Activated CD8-positive, alpha-beta T cell treated with anti-CD3 and anti-CD28 coated beads for 36 hours (primary cell): ENCODE measurements around the gene FBXO42. TPM values are rescaled to one million over a fixed set of nuclear protein-coding genes. Genes with fewer than 3 reads are reported as not detected.

Source experiments
- ATAC-seq: fragments of 200-7000 bp; cut with Tn5 transposase; one replicate; pipeline ENCODE4 v1.10.0; 2021; ENCODE audit warnings: mild to moderate bottlenecking, moderate library complexity
- CTCF ChIA-PET: fragments of 350-600 bp; sonication (Branson Sonifier 250); formaldehyde crosslinking; loops from one replicate; lab custom pipeline; 2021; ENCODE audit warnings: antibody characterized with exemption; lab: Charles Lee
- POLR2A ChIA-PET: fragments of 350-600 bp; sonication (Branson Sonifier 250); formaldehyde crosslinking; loops from one replicate; lab custom pipeline; 2021; ENCODE audit warnings: antibody characterized with exemption; lab: Charles Lee
- DNase-seq: peaks from one replicate; pipeline ENCODE4 v3.0.0-alpha.2; 2020
- H3K27ac Mint-ChIP-seq: one replicate; pipeline ENCODE4 v1.8.0; 2021; ENCODE audit warnings: mild to moderate bottlenecking, mixed read lengths
- H3K27me3 Mint-ChIP-seq: one replicate; pipeline ENCODE4 v1.8.0; 2021; ENCODE audit warnings: mixed read lengths
- H3K36me3 Mint-ChIP-seq: one replicate; pipeline ENCODE4 v1.8.0; 2021; ENCODE audit warnings: low read depth, mixed read lengths
- H3K4me1 Mint-ChIP-seq: one replicate; pipeline ENCODE4 v1.8.0; 2021; ENCODE audit warnings: low read depth, mixed read lengths
- H3K4me3 Mint-ChIP-seq: one replicate; pipeline ENCODE4 v1.8.0; 2021; ENCODE audit warnings: mild to moderate bottlenecking, moderate library complexity, mixed read lengths
- H3K9me3 Mint-ChIP-seq: one replicate; pipeline ENCODE4 v1.8.0; 2021; ENCODE audit warnings: mixed read lengths
- intact Hi-C: fragments of 100-400 bp; cut with micrococcal nuclease; formaldehyde crosslinking; loops from one replicate; pipeline ENCODE4 v1.10.0; 2022
- total RNA-seq, 2 experiments: library from RNA; stranded (reverse); gene quantifications; one replicate each; pipeline ENCODE4 v1.2.3, GENCODE V29; 2021
- TF ChIP-seq, protein P1 (sequence below): fragments of 200-600 bp; IDR thresholded peaks from one replicate; pipeline ENCODE4 v1.8.0; 2022; ENCODE audit warnings: antibody characterized with exemption, mild to moderate bottlenecking

Gene FBXO42
- total RNA-seq, 2 experiments from 2014 or later, result 19.8 to 21.3 TPM

DNA sequence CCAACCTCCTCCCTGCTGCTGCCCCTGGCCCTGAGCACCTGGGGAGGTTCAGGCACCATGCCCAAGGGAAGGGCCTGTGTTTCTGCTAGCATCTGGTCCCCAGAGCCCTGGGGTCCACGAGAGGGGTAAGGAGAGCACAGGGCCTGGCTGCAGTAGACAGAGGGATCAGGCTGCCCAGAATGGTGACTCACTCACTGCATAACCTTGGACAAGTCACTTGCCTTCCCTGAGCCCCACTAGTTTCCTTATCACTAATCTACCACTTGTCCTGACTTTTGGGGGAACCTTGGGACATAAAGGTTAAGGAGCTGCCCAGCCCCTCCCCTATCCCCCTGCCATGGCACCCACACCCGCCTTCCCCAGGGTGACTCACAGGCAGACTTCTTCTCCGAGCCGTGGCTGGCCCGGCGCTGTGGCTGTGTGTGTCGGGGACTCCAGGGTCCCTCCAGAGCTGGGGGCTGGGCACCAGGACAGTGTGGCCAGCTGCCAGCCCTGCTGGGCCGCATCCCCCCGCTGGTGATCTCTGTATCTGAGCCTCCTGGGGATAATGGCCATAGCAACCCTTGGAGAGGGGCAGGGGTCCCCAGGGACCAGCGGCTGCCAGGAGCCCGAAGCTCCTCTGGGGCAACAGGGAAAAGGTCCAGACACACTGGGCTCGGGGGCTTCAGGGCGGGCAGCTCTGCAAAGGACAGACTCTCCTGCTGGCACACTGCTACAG lies 143.9 kb downstream of the FBXO42 start:
- ChIA-PET CTCF (no interaction called here), POLR2A (interaction anchor here (0.8 to 5.6 kb wide), 2 partner anchors 10 to 58 kb away, joined by 3 to 27 read pairs; no protein-coding TSS in a partner anchor)
- H3K36me3 Mint-ChIP-seq, result peaks cover 4% of the 10 kb centered on the region
- peaks cover 4% of the 10 kb centered on the region for H3K4me1 Mint-ChIP-seq
- no peak for DNase-seq
- intact Hi-C loops, result no loop called here
- TF ChIP-seq, protein P1, sequence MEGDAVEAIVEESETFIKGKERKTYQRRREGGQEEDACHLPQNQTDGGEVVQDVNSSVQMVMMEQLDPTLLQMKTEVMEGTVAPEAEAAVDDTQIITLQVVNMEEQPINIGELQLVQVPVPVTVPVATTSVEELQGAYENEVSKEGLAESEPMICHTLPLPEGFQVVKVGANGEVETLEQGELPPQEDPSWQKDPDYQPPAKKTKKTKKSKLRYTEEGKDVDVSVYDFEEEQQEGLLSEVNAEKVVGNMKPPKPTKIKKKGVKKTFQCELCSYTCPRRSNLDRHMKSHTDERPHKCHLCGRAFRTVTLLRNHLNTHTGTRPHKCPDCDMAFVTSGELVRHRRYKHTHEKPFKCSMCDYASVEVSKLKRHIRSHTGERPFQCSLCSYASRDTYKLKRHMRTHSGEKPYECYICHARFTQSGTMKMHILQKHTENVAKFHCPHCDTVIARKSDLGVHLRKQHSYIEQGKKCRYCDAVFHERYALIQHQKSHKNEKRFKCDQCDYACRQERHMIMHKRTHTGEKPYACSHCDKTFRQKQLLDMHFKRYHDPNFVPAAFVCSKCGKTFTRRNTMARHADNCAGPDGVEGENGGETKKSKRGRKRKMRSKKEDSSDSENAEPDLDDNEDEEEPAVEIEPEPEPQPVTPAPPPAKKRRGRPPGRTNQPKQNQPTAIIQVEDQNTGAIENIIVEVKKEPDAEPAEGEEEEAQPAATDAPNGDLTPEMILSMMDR, result no peak
- no peaks in the 10 kb centered on the region for H3K9me3 Mint-ChIP-seq
- ATAC-seq, result no peak
- no peak overlapping the region for H3K4me3 Mint-ChIP-seq
- H3K27ac Mint-ChIP-seq, result no peak overlapping the region
- H3K27me3 Mint-ChIP-seq, result no peaks in the 10 kb centered on the region

DNA sequence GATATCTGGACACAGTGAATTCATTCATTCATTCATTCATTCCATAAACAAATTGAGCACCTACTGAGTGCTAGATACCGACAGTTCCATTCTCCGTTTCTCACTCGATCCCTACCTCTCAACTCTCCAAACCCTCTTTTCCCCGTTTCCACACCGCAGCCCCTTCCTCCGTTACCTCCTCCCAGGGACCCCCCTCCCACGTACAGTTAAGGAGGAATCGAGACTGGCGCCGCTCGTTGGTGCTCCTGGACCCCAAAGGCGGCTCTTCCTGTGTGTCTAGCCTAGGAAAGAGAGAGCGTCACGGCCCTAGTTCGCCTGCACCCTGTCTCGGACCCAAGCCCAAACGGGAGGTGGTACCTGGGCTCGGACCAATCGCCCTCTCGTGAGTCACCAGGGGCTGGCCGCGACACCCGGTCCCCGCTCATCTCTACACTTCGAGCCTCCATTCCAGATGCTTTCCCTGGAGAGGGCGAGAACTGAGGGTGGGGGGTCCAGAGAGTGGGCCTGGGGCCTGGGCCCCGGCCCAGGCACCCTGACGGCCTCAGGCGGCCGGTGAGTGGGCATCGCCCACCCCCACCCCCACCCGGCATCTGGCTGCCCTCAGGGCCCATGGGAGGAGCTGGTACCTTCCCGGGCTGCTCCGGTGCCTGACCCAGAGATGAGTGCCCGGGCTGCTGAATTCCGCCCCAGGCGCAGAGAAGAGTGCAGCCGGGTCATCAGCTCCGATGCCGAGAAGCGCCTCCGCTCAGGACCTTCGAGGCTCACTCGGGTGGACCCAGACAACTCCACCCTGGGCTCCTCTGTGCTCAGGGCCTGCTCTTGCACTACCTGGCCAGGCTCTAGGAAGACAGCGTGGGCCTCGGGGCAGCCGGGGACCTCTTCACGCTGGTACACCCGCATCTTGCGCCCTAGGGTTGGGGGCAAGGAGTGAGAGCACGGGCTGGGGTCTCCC lies 144.7 kb downstream of the FBXO42 start:
- intact Hi-C loops, result no loop called here
- peak overlapping the region; percentile 90 for H3K27ac Mint-ChIP-seq
- CTCF ChIA-PET, result interaction anchor here (1.0 kb wide), 1 partner anchor 21 kb away, joined by 3 read pairs; no protein-coding TSS in a partner anchor

DNA sequence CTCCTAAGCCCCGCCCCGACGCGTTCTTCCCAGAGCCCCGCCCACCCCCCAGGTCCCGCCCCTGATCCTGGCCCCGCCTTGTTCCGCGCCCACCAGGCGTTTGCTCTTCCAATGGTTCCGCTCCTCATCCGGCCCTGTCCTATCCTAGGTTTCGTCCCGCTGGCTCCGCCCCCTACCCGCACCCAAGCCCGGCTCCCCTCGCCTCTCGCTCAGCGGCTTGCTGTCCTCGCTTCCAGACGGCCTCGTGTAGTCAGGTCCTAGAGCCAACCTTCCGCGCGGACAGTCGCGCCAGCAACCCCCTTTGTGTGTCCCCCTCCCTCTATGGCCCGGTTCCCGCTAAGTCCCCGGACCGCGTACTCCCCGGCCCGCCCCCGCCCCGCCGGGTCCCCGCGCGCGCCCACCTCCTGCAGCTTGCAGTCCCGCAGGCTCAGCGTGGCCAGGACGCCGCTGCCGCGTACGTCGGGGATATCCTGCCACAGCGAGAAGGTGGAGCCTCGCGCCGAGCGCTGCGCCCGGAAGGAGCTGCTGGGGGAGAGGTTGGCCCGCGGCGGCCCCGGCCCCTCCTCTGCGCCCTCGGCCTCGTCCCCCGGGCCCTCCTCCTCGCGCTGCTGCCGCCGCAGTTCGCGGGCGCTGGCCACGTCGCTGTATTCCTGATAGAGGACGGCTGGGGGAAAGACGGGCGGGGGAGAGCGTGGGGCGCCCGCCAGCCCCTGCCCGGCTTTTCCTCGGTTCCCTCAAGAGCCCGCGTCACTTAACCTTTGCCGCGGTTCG lies 145.5 kb downstream of the FBXO42 start:
- POLR2A ChIA-PET, result interaction anchor here (0.5 to 5.6 kb wide), 5 partner anchors 9 to 158 kb away, joined by 3 to 27 read pairs (median 3); no protein-coding TSS in a partner anchor
- intact Hi-C loops, result no loop called here
- TF ChIP-seq, protein P1, result no peak

More for the DNA sequence above, 144.7 kb downstream of the FBXO42 start:
- POLR2A ChIA-PET, result interaction anchor here (0.5 to 5.6 kb wide), 6 partner anchors 8 to 471 kb away, joined by 3 to 27 read pairs (median 4); partner anchors contain the start of gene SLC25A34
- TF ChIP-seq, protein P1, result no peak
- no peak for DNase-seq
- no peak for ATAC-seq
- Mint-ChIP-seq H3K36me3 (peaks cover 4% of the 10 kb centered on the region), H3K9me3 (no peaks in the 10 kb centered on the region), H3K4me3 (peak overlapping the region; percentile 80), H3K27me3 (no peaks in the 10 kb centered on the region), H3K4me1 (peaks cover 4% of the 10 kb centered on the region)

DNA sequence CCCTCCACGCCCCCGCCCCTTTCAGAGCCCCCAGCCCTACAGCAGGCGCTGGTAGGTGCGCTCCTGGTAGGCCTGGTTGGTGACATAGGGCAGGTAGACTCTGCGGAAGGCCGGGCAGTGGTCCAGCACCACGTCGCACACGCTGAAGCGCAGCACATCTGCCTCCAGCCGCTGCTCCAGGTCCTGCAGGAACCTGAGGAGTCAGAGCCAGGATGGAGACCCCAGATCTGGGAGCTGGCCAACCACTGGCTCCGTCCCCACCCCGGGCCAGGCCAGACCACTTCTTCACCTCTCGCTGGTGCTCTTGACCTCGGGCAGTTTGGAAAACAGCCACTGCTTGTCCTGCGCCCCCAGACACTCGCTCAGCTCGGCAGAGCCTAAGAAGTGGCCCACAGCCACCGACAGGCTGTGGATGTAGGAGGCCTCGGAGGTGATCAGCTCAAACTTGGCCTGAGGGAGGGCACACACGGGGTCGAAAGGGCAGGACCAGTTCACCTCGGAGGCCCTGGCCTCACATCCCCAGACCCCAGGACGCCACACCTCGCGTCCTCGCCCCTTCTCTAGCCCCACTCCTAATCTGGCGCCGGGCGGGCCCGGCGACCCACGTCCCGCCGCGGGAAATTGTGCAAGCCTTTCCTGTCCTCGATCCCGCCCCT lies 146.3 kb downstream of the FBXO42 start:
- ATAC-seq (peak; percentile 6), DNase-seq (no peak)
- Mint-ChIP-seq H3K36me3 (peaks cover 4% of the 10 kb centered on the region), H3K9me3 (no peaks in the 10 kb centered on the region), H3K4me3 (peak overlapping the region; percentile 80), H3K27ac (peak overlapping the region; percentile 90), H3K4me1 (peaks cover 4% of the 10 kb centered on the region), H3K27me3 (no peaks in the 10 kb centered on the region)
- intact Hi-C loops, result no loop called here
- POLR2A ChIA-PET, result interaction anchor here (1.1 to 5.6 kb wide), 3 partner anchors 12 to 158 kb away, joined by 3 to 27 read pairs (median 4); no protein-coding TSS in a partner anchor
- CTCF ChIA-PET, result interaction anchor here (3.6 kb wide), 1 partner anchor 38 kb away, joined by 23 read pairs; no protein-coding TSS in a partner anchor
- TF ChIP-seq, protein P1, result no peak

More for the DNA sequence above, 145.5 kb downstream of the FBXO42 start:
- H3K36me3 Mint-ChIP-seq, result peaks cover 4% of the 10 kb centered on the region
- peak overlapping the region; percentile 90 for H3K27ac Mint-ChIP-seq
- no peaks in the 10 kb centered on the region for H3K27me3 Mint-ChIP-seq
- DNase-seq (peak; percentile 96), ATAC-seq (peak; percentile 93)
- H3K9me3 Mint-ChIP-seq, result no peaks in the 10 kb centered on the region
- CTCF ChIA-PET, result interaction anchor here (1.0 to 3.6 kb wide), 2 partner anchors 20 to 38 kb away, joined by 3 to 23 read pairs; no protein-coding TSS in a partner anchor
- H3K4me3 Mint-ChIP-seq, result peak overlapping the region; percentile 80
- peaks cover 4% of the 10 kb centered on the region for H3K4me1 Mint-ChIP-seq
